Measurements from ENCODE around the gene ADAM12. TPM values are rescaled to one million over a fixed set of nuclear protein-coding genes. Genes with fewer than 3 reads are reported as not detected.
"Not testable (repeated sequence)": the region's sequence is repeated elsewhere in the genome, so short reads cannot be mapped to it uniquely, and the experiment has no call there.

ADAM12 gene
- total RNA-seq, 1 donor: under 0.01 TPM

- DNase-seq (ENCODE audit: low read depth in 2 of 3, low spot score in 2 of 3): no peak
These were observed 386.7 kb downstream of the ADAM12 start for GRCh38 chr10:126001576-126001975.

DNA sequence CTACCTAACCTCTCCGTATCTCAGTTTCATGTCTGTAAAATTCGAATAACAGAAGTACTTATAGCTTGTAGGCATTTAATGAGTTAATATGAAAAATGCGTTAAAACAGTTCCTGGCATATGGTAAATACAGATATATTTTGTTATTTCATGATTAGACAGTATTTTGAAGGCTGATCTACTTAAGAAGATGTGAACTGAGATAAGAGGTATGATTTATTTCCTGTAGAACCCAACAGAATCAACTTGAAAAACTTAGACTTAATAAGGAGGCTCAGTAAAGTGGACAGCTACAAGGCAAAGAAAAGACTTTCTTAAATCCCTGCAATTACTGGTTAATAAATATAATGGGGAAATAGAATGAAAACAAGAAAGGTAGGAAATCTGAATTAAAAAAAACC, 388.6 kb downstream of the ADAM12 start:
- DNase-seq (ENCODE audit: low read depth in 2 of 3, low spot score in 2 of 3): no peak

DNA sequence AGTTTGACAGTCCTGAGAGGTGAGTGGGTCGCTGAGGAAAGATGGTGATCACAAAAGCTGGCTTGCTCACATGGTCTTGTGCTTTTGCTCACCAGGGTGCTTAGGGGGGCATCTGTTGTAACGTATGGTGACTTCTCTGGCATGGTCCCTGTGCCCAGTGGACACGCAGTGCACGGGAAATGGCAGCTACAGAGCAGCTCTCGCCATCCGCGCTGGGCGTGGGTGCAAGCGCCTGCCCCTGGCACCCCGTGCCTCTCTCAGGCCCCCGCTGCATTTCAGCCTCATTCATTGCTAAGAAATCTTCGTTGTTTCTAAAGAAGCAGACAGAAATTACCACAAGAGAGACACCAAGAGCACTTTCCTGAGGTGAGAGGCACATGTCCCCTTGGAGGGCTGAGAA, 390.7 kb downstream of the ADAM12 start:
- DNase-seq (ENCODE audit: low read depth in 2 of 3, low spot score in 2 of 3): no peak

- DNase-seq (ENCODE audit: low read depth in 2 of 3, low spot score in 2 of 3): no peak
These were observed 392.5 kb downstream of the ADAM12 start for GRCh38 chr10:125995726-125996304.

GRCh38 chr10:125994601-125995000, 393.7 kb downstream of the ADAM12 start:
- DNase-seq (ENCODE audit: low read depth in 2 of 3, low spot score in 2 of 3): no peak

GRCh38 chr10:125992254-125992653, 396.0 kb downstream of the ADAM12 start:
- DNase-seq (ENCODE audit: low read depth in 2 of 3, low spot score in 2 of 3): no peak

DNA sequence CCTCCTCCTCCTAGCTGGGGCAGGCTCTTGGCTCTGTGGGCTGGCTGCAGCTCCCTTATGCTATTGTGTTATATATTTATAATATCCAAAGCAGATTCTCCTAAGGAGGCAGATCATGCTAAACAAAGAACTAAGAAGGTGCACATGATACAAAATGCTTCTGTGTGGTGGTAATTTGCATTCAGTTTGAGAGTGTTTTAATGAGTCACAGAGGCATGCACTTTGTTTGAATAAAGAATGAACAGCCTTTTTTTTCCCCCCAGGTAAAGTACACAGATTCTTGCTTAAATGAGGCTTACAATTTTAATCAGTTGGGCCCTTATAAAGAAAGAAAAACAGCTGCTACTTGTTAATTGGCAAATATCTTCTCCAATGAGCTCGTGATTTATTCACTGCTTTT, 396.9 kb downstream of the ADAM12 start:
- no peak for DNase-seq (ENCODE audit: low read depth in 2 of 3, low spot score in 2 of 3)

GRCh38 chr10:125990974-125991373, 397.3 kb downstream of the ADAM12 start:
- no peak for DNase-seq (ENCODE audit: low read depth in 2 of 3, low spot score in 2 of 3)

DNA sequence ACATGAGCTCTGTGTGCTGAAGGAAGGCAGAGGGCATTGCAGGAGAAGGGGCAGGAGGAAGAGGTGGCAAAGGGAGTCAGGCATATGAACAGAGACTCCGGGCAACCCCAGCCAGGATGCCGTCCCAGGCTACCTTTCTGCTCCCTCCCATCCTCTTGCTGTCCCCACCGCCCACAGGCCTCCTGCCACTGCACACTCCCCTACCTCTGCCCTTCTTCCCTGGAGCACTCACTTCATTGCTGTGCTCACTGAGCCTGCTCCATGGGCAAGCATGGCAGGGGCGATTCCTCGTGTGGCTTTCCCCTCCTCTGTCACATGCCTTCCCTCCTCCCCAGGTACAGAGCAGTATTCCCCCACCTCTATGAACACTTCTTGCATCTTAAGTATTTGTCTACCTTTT, 398.5 kb downstream of the ADAM12 start:
- no peak for DNase-seq (ENCODE audit: low read depth in 2 of 3, low spot score in 2 of 3)

DNA sequence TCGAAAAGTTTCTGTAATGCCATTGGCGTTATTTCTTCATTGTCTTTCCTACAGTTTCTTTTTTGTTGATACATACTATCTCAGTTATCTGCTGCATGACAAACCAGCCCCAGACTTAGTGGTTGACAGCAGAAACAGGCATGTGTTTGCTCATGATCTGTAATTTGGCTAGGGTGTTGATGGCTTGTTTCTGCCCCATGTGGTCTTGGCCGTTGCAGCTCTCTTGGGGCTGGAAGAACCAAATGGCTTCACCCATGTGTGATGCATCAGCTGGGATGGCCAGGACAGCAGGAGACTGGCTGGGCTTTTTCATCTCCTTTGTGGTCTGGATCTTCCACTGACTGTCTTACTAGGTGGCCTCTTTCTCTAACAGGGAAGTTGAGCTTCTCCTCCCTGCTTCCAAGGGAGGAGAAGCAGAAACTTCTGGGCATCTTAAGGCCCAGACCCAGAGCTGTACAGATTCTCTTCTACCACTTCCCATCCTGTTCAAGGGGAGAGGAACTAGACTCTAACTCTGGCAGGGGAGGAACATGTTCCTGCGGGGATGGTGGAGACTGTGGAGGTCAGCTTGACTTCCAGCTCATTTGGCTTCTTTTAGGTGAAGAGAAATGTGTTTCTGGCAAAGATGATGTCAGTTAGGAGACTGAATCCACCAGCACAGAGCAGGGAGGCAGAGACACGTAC, 402.6 kb downstream of the ADAM12 start:
- DNase-seq (ENCODE audit: low read depth in 2 of 3, low spot score in 2 of 3): no peak

GRCh38 chr10:125984865-125985495, 403.3 kb downstream of the ADAM12 start:
- no peak for DNase-seq (ENCODE audit: low read depth in 2 of 3, low spot score in 2 of 3)

DNA sequence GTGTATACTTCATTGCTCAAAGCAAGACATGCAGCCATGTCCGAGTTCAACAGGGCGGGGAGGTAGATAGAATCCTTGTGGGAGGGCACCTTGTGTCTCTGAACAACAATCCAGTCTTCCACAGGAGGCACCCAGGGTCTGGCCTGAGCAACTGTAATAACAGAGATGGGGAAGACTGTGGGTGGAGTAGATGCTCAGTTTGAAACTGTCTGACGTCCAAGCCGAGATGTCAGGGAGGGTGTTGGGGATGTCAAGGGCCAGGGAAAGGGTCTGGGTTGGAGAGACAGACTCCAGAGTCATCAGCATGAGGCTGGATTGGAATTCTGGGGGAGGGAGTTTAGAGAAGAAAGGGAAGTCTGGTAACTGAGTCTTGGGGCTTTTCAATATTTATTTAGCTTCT, 403.9 kb downstream of the ADAM12 start:
- no peak for DNase-seq (ENCODE audit: low read depth in 2 of 3, low spot score in 2 of 3)

- no peak for DNase-seq (ENCODE audit: low read depth in 2 of 3, low spot score in 2 of 3)
These were observed 404.6 kb downstream of the ADAM12 start for GRCh38 chr10:125983656-125984055.

GRCh38 chr10:125983161-125983560, 405.1 kb downstream of the ADAM12 start:
- no peak for DNase-seq (ENCODE audit: low read depth in 2 of 3, low spot score in 2 of 3)

DNA sequence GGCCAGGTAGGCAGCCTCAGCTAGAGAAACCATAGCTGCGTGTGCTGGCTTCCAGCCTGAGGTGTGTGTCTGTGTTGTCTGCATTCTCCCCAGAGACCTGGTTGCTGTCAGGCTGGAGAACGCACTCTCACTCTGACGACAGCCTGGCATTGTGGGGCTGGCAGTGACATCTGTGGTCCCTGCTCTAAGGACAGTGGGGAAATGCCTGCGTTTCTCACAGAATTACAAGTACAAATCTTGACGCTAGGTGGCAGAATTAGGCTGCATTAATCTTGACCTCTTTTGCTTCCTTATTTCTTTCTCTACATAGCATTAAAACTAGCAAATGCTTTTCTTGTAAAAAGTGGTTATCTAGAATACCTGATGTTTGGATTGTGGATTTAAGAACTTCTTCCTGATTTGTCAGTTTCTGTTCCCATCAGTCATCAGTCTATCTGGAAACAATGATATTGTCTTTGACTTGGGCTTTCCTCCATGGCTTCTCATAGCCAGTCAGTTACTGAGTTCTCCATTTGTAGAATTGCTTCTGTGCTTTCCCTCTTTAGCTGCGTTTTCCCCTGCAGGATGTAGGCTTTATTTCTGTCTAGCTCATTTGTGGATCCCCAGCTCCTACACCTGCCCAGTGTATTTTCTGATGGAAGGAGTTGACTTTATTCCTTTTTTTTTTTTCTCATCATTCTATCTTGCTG, 405.9 kb downstream of the ADAM12 start:
- peak in 2 of 3 donors; percentile 68 to 92 for DNase-seq (ENCODE audit: low read depth in 2 of 3, low spot score in 2 of 3)

GRCh38 chr10:125980521-125981035, 407.7 kb downstream of the ADAM12 start:
- peak in 1 of 3 donors; percentile 64 for DNase-seq (ENCODE audit: low read depth in 2 of 3, low spot score in 2 of 3)

GRCh38 chr10:125979976-125980375, 408.3 kb downstream of the ADAM12 start:
- DNase-seq (ENCODE audit: low read depth in 2 of 3, low spot score in 2 of 3): no peak

- no peak for DNase-seq (ENCODE audit: low read depth in 2 of 3, low spot score in 2 of 3)
These were observed 411.2 kb downstream of the ADAM12 start for GRCh38 chr10:125976960-125977605.

- not testable (repeated sequence) for DNase-seq (ENCODE audit: low read depth in 2 of 3, low spot score in 2 of 3)
These were observed 418.1 kb downstream of the ADAM12 start for GRCh38 chr10:125970077-125970630.

DNA sequence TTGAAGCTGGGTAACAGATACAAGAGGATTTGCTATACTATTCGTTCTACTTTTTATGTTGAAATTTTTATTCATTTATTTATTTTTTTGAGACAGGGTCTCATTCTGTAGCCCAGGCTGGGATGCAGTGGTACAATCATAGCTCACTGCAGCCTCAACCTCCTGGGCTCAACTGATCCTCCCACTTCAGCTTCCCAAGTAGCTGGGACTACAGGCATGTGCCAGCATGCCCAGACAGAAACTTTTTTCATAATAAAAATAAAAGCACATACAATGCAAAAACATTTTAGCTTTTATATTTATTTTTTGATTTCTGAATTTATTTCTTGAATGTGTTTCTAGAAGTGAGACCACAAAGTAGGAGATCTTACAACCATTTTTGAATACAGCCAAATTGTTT, 420.7 kb downstream of the ADAM12 start:
- DNase-seq (ENCODE audit: low read depth in 2 of 3, low spot score in 2 of 3): no peak

DNA sequence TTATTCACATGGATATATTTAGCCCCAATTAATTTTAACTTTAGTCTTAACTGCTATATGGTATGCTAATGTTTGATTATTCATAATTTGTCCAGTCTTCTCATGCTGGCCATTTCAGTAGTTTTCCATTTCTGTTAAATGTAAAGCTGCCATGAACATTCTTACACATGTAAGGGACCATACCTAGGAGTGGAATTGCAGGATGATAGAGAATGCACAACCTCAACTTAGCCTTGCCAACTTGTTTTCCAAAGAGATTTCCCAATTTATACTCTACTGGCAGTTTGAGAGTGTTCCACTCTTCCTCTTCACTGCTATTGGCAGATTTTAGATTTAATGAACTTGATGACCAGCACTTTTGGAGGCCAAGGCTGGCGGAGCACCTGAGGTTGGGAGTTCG, 423.7 kb downstream of the ADAM12 start:
- DNase-seq (ENCODE audit: low read depth in 2 of 3, low spot score in 2 of 3): no peak
